Muscle layer of colon (tissue), 2 donors: Measurements from ENCODE around the gene FOXC1.

Source experiments
- H3K27ac ChIP-seq: one replicate; pipeline ENCODE4 v1.7.0; 2013; ENCODE audit warnings: low read depth, mild to moderate bottlenecking, low read length, moderate library complexity
- H3K27me3 ChIP-seq, 2 donors: one replicate each; pipeline ENCODE4 v1.7.0; 2013; ENCODE audit warnings: low read length in 2 of 2, mild to moderate bottlenecking in 2 of 2; ENCODE audit not compliant: insufficient read depth in 2 of 2, control insufficient read depth in 1 of 2
- H3K36me3 ChIP-seq: one replicate; pipeline ENCODE4 v1.7.0; 2013; ENCODE audit warnings: mild to moderate bottlenecking, low read length; ENCODE audit not compliant: insufficient read depth
- H3K4me1 ChIP-seq: one replicate; pipeline ENCODE4 v1.7.0; 2013; ENCODE audit warnings: mild to moderate bottlenecking, low read length; ENCODE audit not compliant: insufficient read depth
- H3K4me3 ChIP-seq, 2 donors: one replicate each; pipeline ENCODE4 v1.7.0; 2013; ENCODE audit warnings: low read length in 2 of 2, low read depth in 1 of 2, mild to moderate bottlenecking in 1 of 2, moderate library complexity in 1 of 2
- H3K9ac ChIP-seq: one replicate; pipeline ENCODE4 v1.7.0; 2013; ENCODE audit warnings: low read length
- H3K9me3 ChIP-seq: one replicate; pipeline ENCODE4 v1.7.0; 2013; ENCODE audit warnings: mild to moderate bottlenecking, low read length
- donor health status: abdominal sarcoma.
- donor health status: Adenocarcinoma of cecum.

Gene FOXC1

GRCh38 chr6:1643830-1644445 lies 34.2 kb downstream of the FOXC1 start:
- Histone ChIP-seq H3K4me1 (no peaks in the 10 kb centered on the region), H3K27me3 (no peaks in the 10 kb centered on the region), H3K9me3 (no peaks in the 10 kb centered on the region), H3K9ac (no peak overlapping the region), H3K27ac (no peak overlapping the region), H3K4me3 (no peak overlapping the region), H3K36me3 (no peaks in the 10 kb centered on the region)

GRCh38 chr6:1644516-1645060 lies 34.9 kb downstream of the FOXC1 start:
- Histone ChIP-seq H3K9me3 (no peaks in the 10 kb centered on the region), H3K9ac (no peak overlapping the region), H3K4me3 (no peak overlapping the region), H3K27me3 (no peaks in the 10 kb centered on the region), H3K27ac (no peak overlapping the region), H3K36me3 (no peaks in the 10 kb centered on the region), H3K4me1 (no peaks in the 10 kb centered on the region)

- Histone ChIP-seq H3K4me1 (no peaks in the 10 kb centered on the region), H3K36me3 (no peaks in the 10 kb centered on the region), H3K4me3 (no peak overlapping the region), H3K9me3 (no peaks in the 10 kb centered on the region), H3K27ac (no peak overlapping the region), H3K27me3 (no peaks in the 10 kb centered on the region), H3K9ac (no peak overlapping the region)
Observed at GRCh38 chr6:1645466-1646185, 35.9 kb downstream of the FOXC1 start.

- Histone ChIP-seq H3K27me3 (no peaks in the 10 kb centered on the region), H3K9ac (no peak overlapping the region), H3K4me3 (no peak overlapping the region), H3K36me3 (no peaks in the 10 kb centered on the region), H3K4me1 (no peaks in the 10 kb centered on the region), H3K9me3 (no peaks in the 10 kb centered on the region), H3K27ac (no peak overlapping the region)
Observed at GRCh38 chr6:1651362-1651761, 41.6 kb downstream of the FOXC1 start.

- H3K27me3 ChIP-seq = no peaks in the 10 kb centered on the region
- no peak overlapping the region for H3K9ac ChIP-seq
- no peak overlapping the region for H3K27ac ChIP-seq
- no peaks in the 10 kb centered on the region for H3K9me3 ChIP-seq
- H3K36me3 ChIP-seq = no peaks in the 10 kb centered on the region
- no peaks in the 10 kb centered on the region for H3K4me1 ChIP-seq
- H3K4me3 ChIP-seq = no peak overlapping the region
Observed at GRCh38 chr6:1652842-1653241, 43.1 kb downstream of the FOXC1 start.

GRCh38 chr6:1654054-1654453 lies 44.3 kb downstream of the FOXC1 start:
- Histone ChIP-seq H3K27me3 (no peaks in the 10 kb centered on the region), H3K4me1 (no peaks in the 10 kb centered on the region), H3K9ac (no peak overlapping the region), H3K9me3 (no peaks in the 10 kb centered on the region), H3K4me3 (no peak overlapping the region), H3K27ac (no peak overlapping the region), H3K36me3 (no peaks in the 10 kb centered on the region)

GRCh38 chr6:1657116-1657770 lies 47.5 kb downstream of the FOXC1 start:
- Histone ChIP-seq H3K36me3 (no peaks in the 10 kb centered on the region), H3K9ac (no peak overlapping the region), H3K27ac (no peak overlapping the region), H3K27me3 (no peaks in the 10 kb centered on the region), H3K4me1 (no peaks in the 10 kb centered on the region), H3K4me3 (no peak overlapping the region), H3K9me3 (no peaks in the 10 kb centered on the region)

- Histone ChIP-seq H3K36me3 (no peaks in the 10 kb centered on the region), H3K4me3 (no peak overlapping the region), H3K4me1 (no peaks in the 10 kb centered on the region), H3K9me3 (no peaks in the 10 kb centered on the region), H3K27ac (no peak overlapping the region), H3K27me3 (no peaks in the 10 kb centered on the region), H3K9ac (no peak overlapping the region)
Observed at GRCh38 chr6:1657771-1658165, 48.1 kb downstream of the FOXC1 start.

GRCh38 chr6:1658212-1659005 lies 48.7 kb downstream of the FOXC1 start:
- H3K9ac ChIP-seq = no peak overlapping the region
- no peak overlapping the region for H3K27ac ChIP-seq
- no peaks in the 10 kb centered on the region for H3K27me3 ChIP-seq
- H3K4me1 ChIP-seq = no peaks in the 10 kb centered on the region
- no peaks in the 10 kb centered on the region for H3K9me3 ChIP-seq
- H3K4me3 ChIP-seq = no peak overlapping the region
- no peaks in the 10 kb centered on the region for H3K36me3 ChIP-seq

GRCh38 chr6:1659816-1660215 lies 50.1 kb downstream of the FOXC1 start:
- Histone ChIP-seq H3K9me3 (no peaks in the 10 kb centered on the region), H3K27ac (no peak overlapping the region), H3K9ac (no peak overlapping the region), H3K4me1 (no peaks in the 10 kb centered on the region), H3K27me3 (no peaks in the 10 kb centered on the region), H3K4me3 (no peak overlapping the region), H3K36me3 (no peaks in the 10 kb centered on the region)

GRCh38 chr6:1662534-1662933 lies 52.8 kb downstream of the FOXC1 start:
- H3K4me3 ChIP-seq = no peak overlapping the region
- no peak overlapping the region for H3K9ac ChIP-seq
- H3K9me3 ChIP-seq = no peaks in the 10 kb centered on the region
- no peaks in the 10 kb centered on the region for H3K27me3 ChIP-seq
- H3K27ac ChIP-seq = no peak overlapping the region
- no peaks in the 10 kb centered on the region for H3K36me3 ChIP-seq
- no peaks in the 10 kb centered on the region for H3K4me1 ChIP-seq
